CD4-positive, alpha-beta T cell treated with Interferon gamma for 1 hour (primary cell): ENCODE results near the gene FGF11.
"Not testable (repeated sequence)": the region's sequence is repeated elsewhere in the genome, so short reads cannot be mapped to it uniquely, and the experiment has no call there.

Experiments
- DNase-seq: peaks from one replicate; pipeline ENCODE4 v3.0.0-alpha.2; 2020

Gene FGF11

GRCh38 chr17:7464081-7464480, 24.8 kb downstream of the FGF11 start:
- no peak for DNase-seq

GRCh38 chr17:7465597-7466275, 26.4 kb downstream of the FGF11 start:
- no peak for DNase-seq

GRCh38 chr17:7466318-7466638, 27.0 kb downstream of the FGF11 start:
- DNase-seq, result no peak

- peak; percentile 42 for DNase-seq
Measured at GRCh38 chr17:7466639-7467341, 27.5 kb downstream of the FGF11 start.

- DNase-seq, result no peak
Measured at GRCh38 chr17:7467498-7467897, 28.2 kb downstream of the FGF11 start.

DNA sequence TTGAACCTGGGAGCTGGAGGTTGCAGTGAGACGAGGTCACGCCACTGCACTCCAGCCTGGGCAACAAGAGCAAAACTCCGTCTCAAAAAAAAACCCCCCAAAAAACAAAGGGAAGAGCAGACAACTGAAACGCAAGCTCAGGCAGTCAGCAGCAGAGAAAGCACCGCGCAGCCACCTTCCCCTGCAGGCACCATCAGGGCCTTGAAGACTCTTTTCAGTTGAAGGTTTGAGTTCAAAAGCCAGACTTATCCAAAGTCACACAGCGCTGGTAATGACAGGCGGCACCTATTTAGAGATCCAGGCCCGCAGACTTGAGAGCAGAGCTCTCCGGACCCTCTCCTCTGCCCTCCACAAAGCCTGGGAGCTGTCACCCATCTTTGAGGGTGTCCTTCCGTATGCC, 29.0 kb downstream of the FGF11 start:
- DNase-seq, result no peak

GRCh38 chr17:7468804-7469389, 29.6 kb downstream of the FGF11 start:
- no peak for DNase-seq

DNA sequence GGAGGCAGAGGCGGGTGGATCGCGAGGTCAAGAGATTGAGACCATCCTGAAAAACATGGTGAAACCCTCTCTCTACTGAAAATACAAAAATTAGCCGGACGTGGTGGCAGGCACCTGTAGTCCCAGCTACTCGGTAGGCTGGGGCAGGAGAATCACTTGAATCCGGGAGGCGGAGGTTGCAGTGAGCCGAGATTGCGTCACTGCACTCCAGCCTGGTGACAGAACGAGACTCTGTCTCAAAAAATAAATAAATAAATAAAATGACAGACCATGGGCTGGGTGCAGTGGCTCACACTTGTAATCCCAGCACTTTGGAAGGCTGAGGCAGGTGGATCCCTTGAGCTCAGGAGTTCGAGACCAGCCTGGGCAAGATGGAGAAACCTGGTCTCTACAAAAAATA, 30.5 kb downstream of the FGF11 start:
- not testable (repeated sequence) for DNase-seq

- DNase-seq, result not testable (repeated sequence)
Measured at GRCh38 chr17:7470457-7470973, 31.2 kb downstream of the FGF11 start.

DNA sequence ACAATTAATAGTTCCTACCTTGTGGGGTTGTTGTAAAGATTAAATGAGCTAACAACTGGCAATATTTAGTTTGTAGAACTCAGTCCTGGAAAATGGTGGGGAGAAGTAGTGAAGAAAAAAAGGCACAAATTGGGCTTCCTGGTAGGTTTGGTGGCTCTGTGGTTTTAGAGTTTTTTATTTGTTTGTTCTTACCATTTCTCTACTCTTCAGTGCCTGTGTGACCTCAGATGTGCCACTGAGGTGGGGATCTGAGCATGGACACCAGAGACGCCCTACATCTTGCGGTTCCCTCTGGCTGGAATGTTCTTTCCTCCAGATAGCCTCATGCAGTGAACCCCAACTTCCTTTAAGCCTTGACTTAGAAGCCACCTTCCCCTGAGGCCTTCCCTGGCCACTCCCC, 32.4 kb downstream of the FGF11 start:
- no peak for DNase-seq

DNA sequence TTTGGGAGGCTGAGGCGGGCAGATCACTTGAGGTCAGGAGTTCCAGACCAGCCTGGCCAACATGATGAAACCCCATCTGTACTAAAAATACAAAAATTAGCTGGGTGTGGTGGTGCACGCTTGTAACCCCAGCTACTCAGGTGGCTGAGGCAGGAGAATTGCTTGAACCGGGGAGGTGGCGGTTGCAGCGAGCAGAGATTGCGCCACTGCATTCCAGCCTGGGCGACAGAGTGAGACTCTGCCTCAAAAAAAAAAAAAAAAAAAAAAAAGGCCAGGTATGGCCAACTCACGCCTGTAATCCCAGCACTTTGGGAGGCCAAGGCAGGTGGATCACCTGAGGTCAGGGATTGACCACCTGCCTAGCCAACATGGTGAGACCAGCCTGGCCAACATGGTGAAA, 35.5 kb downstream of the FGF11 start:
- not testable (repeated sequence) for DNase-seq

- peak; percentile 52 for DNase-seq
Measured at GRCh38 chr17:7475764-7476422, 36.6 kb downstream of the FGF11 start.

GRCh38 chr17:7476494-7476893, 37.2 kb downstream of the FGF11 start:
- DNase-seq, result no peak

- no peak for DNase-seq
Measured at GRCh38 chr17:7476951-7477350, 37.6 kb downstream of the FGF11 start.

- peak; percentile 40 for DNase-seq
Measured at GRCh38 chr17:7477392-7478275, 38.3 kb downstream of the FGF11 start.

GRCh38 chr17:7478276-7479212, 39.2 kb downstream of the FGF11 start:
- DNase-seq, result peak; percentile 82

GRCh38 chr17:7479213-7480088, 40.1 kb downstream of the FGF11 start, which contains the start of gene ZBTB4:
ZBTB4 (minus strand) TSS chr17:7479631; CDS start chr17:7466801, 12,830 bp downstream.
- DNase-seq, result peak; percentile 73

GRCh38 chr17:7480089-7480384, 40.7 kb downstream of the FGF11 start:
- DNase-seq, result no peak

DNA sequence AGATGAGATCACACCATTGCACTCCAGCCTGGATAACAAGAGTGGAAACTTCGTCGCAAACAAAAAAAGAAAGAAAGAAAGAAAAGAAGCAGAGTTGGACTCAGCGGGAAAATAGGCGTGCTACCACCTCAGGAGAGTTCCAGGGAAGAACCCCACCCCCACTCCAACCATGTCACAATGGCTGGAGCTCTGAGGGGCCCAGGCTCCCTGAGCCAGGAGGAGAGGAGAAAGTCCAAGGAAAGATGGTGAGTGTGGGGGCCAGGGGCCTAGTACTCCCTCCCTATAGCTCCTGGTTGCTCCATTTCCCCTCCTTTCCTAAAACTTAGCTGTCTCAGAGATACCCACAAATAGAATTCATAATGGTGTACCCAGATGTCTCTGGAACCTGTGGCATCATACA, 42.0 kb downstream of the FGF11 start, which contains the start of gene SLC35G6:
Gene SLC35G6, plus strand, starts transcription at position 172 of the 400 bp plus-strand sequence. Its CDS starts 71 bp downstream, at position 243.
- not testable (repeated sequence) for DNase-seq
